Hematopoietic multipotent progenitor cell treated with erythropoietin and hydrocortisone succinate and interleukin-3 and kit ligand, for 8 days (in vitro differentiated cells): Measurements from ENCODE around the gene MUS81.

Experiments used
- DNase-seq: peaks from one replicate; pipeline ENCODE4 v3.0.0-alpha.2; 2015

The MUS81 gene

GRCh38 chr11:65892661-65893317 is 32.6 kb downstream of the MUS81 start:
- DNase-seq, result no peak

DNA sequence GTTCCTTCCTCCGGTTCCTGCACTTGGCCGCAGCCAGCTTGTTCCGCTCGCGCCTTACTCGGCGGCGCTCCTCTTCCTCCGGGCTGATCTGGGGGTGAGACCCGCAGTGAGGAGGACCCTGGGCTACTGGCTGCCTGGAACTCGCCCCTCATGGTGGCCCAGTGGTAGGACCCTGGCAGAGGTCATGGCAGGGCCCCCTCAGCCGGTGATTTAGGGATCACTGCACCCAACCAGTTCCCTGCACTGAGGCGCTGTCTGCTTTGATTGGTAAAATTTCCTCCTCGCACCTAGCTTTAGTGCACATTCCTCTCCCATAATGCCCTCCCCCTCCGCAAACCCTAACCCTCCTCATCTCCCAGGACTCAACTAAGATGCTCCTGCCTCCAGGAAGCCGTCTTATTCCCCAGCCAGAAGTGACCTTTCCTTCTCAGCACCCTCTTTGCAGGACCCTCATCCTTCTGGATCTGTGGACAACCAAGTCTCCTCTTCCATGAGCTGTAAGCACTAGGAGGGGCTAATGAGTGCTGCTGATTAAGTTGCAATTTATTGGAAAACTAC is 33.9 kb downstream of the MUS81 start:
- DNase-seq, result no peak

DNA sequence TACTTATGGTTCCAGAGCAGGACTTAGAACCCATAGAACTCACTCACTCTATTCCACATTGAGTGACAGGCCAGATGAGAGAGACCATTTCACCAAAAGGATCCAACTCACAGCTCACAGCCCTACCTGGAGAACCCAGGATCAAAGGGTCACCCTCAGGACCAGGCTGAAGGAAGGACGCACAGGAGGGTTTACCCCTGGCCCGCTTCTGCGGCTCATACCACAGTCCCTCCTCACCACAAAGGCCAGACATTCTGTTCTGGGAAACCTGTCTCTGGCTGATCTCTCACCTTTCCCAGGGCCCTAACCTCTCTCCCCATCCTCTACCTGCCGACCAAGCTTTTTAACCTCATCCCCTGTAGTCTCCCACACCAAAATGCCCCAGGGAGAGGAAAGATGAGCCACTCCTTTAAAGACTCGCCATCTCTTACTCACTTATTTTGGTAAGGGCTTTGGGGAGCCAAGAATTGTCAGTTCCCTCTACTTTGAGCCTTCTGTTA is 35.3 kb downstream of the MUS81 start:
- no peak for DNase-seq

GRCh38 chr11:65896034-65896999 is 36.1 kb downstream of the MUS81 start:
- no peak for DNase-seq

DNA sequence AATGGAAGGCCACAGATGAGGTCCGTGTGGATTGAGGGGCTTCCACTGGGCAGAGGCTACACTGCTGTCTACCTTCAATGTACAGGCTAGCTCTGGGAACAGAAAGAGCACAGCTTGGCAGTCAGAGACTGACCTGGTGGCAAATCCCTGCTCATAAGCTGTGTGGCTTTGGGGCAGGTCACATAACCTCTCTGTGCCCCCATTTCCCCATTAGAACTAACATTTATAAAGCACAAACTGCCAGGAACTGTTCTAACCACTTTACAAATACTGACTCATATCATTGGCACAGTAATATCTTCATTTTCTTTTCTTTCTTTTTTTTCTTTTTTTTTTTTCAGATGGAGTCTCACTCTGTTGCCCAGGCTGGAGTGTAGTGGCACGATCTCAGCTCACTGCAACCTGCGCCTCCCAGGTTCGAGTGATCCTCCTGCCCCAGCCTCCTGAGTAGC is 36.8 kb downstream of the MUS81 start:
- no peak for DNase-seq

DNA sequence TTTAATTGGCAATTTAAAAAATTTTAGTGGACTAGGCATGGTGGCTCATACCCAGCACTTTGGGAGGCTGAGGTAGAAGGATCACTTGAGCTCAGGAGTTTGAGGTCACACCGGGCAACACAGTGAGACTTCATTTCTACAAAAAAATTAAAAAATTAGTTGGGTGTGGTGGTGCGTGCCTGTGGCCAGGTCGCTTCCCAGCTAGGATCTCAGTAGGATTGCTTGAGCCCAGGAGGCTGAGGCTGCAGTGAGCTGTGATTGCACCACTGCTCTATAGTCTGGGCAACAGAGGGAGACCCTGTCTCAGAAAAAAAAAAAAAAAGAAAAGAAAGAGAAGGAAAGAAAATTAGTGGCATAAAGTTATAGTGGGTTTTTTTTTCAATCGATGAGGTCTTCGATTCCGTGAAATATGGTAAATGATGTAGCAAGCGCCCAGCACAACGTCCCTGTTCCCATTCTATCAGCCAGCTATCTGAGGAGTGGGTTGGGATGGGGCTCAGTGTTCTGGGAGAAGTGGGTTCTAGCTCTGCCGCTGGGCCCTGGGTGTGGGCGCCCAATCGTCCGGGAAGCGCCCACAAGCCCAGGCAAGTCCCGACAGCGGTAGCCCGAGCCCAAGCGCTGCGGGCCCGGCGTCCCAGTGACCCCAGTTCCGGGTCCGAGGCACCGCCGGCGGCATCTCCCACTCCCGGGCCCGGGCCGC is 38.6 kb downstream of the MUS81 start:
- peak; percentile 26 for DNase-seq

- DNase-seq, result peak; percentile 73
Measured at GRCh38 chr11:65899356-65900124, 39.3 kb downstream of the MUS81 start.

- peak; percentile 91 for DNase-seq
Measured at GRCh38 chr11:65900125-65900898, 40.1 kb downstream of the MUS81 start, which contains the start of gene FOSL1. Gene FOSL1 (minus strand): TSS chr11:65900388. CDS start chr11:65900339, 49 bp downstream.

DNA sequence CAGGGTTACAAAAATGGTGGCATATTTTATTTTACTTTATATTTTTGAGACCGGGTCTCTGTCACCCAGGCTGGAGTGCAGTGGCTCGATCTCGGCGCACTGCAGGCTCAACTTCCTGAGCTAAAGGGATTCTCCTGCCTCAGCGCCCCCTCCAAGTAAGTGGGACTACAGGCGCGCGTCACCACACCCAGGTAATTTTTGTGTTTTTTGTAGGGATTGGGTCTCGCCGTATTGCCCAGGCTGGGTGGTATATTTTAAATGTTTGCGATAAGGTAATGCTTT is 40.6 kb downstream of the MUS81 start:
- DNase-seq, result no peak

DNA sequence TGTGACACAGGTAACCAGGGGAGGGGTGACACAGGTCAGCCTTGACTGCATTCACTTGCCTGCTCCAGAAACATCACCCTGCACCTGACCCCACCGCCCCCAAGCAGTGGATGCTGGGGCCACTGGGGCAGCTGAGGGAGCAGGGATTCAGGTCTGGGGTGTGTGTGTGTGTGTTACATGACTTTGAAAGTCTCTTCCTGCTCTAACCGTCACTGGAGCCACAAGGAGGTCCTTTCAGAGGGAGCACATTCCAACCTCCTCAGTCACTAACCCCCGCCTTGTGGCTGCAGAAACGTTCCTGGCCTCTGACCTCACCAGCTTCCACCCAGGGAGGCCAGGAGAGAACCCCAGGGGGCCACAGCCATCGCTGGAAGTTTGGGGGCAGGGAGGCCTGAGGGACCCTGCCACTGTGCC is 42.8 kb downstream of the MUS81 start:
- DNase-seq, result no peak

GRCh38 chr11:65903715-65904114 is 43.5 kb downstream of the MUS81 start:
- DNase-seq, result no peak

GRCh38 chr11:65906602-65907001 is 46.4 kb downstream of the MUS81 start:
- DNase-seq, result peak; percentile 89

DNA sequence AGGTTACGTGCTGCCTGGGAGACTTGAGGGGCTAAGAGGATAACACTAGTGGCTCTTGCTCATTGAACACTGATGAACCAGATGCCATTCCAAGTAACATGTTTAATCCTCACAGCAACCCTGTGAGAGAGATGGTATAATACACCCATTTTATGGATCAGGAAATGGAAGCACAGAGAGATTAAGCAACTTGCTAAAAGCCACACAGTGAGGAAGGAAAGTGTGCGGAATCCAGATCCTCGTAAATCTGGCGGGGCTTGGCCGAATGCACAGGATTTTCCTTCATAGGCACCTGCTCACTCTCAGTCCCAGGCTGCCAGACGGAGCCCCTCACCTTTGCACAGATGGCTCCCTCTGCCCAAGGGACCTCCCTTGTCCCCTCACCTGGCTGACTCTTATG is 47.6 kb downstream of the MUS81 start:
- DNase-seq, result no peak

GRCh38 chr11:65911682-65912568 is 51.7 kb downstream of the MUS81 start:
- peak; percentile 58 for DNase-seq

DNA sequence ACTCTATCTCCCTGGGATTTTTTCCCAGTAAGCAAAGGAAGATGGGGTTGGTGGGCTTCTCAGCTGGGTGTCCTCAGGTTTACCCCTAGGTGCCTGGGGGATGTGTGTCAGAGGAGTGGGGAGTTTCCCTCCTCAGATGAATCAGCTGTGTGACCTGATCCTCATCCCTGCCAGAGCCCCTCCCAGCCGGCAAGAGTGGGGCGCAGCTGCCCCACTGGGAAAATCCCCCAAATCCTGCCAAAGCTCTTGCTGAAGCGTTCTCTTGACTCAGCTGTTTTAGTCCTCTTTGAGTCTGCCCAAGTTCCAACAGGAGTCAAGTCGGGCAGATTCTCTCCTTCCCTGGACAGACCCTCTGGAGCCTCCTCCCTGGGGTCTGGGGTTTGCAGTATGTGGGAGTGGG is 52.6 kb downstream of the MUS81 start:
- no peak for DNase-seq

DNA sequence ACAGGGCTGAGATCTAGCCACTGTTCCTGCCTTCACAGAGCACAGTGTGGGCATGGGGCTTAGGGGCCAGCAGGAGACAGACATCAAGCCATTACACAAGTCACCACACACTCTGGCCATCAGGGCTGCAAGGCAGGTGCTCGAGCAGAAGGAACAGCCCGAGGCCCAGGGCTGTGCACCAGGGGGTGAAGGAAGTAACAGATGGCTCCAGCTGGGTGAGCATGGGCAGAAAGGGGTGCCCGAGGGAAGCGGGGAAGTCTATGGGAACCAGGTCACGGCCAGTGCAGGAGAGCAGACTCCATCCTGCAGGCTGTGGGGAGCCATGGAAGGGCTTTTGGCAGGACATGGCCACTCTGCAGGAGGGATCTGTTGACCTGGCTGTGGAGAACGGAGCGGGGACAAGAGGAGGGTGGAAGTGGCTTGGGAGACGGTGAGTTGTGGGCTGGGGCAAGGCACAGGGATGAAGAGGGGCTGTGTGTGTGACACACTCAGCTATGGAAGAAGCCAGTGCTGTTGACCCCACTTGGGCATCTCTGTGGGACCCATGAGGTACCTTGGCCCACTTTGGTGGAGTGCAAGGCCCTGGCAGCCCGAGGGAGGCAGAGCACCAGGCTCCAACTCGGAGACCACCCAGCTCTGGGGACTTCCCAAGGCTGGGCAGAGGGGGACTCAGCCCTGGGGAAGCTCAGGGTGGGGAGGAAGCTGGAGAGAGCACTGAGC is 55.0 kb downstream of the MUS81 start:
- no peak for DNase-seq

DNA sequence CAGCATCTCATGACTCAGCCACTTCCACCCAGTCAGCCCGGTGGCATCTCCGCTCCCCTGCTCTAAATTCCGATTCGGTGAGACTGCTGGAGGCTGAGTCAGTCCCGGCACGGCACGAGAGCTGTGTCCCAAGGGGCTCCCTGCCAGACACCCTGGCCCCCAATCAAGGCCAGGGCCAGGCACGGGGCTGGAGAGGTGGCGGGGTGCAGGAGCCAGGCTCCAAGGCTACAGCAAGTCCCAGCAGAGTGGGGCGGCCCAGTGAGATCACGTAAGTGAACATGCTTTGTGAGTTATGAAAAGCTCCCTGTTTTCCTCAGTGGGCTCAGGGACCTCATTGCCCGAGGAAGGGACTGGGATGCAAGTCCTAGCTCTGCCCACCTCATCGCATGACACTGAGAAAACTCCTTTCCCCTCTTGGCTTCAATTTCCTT is 55.6 kb downstream of the MUS81 start:
- DNase-seq, result peak; percentile 46
